HCT116 (cell line): ENCODE measurements around the gene NFATC1. TPM values are rescaled to one million over a fixed set of nuclear protein-coding genes. Genes with fewer than 3 reads are reported as not detected.

Experiments
- ATAC-seq: fragments of 200-7000 bp; cut with Tn5 transposase; 2 replicates; pipeline ENCODE4 v1.9.1; 2020; ENCODE audit warnings: mild to moderate bottlenecking, moderate library complexity
- BruUV-seq: library from RNA; stranded (reverse); fragments of 400-500 nt; replicated peaks from 2 replicates; lab custom pipeline; 2021; lab: Mats Ljungman, UMichigan
- CTCF ChIA-PET: fragments of 300-600 bp; sonication (Branson Sonifier 250); formaldehyde crosslinking; loops from one replicate; lab custom pipeline; 2021; ENCODE audit warnings: antibody characterized with exemption; lab: Charles Lee
- POLR2A ChIA-PET: fragments of 300-600, 350-600 bp; sonication (Branson Sonifier 250); formaldehyde crosslinking; loops from one replicate; lab custom pipeline; 2021; ENCODE audit warnings: antibody characterized with exemption; lab: Charles Lee
- RAD21 ChIA-PET, 2 experiments: fragments of 300-600 bp; sonication (Branson Sonifier 250); formaldehyde crosslinking; loops; one replicate each; lab custom pipeline; 2023; ENCODE audit warnings: low total read pairs in 2 of 2; ENCODE audit not compliant: uncharacterized antibody in 2 of 2, unreplicated experiment in 2 of 2, low non-redundant PET in 1 of 2; lab: Charles Lee
- DNase-seq: peaks from one replicate; pipeline ENCODE4 v3.0.0-alpha.2; 2010; ENCODE audit warnings: low read depth, low spot score
- H2AFZ ChIP-seq: fragments of 200-600 bp; shearing (Covaris generic), sonication (generic); 2 replicates; pipeline ENCODE4 v1.6.1; 2017; ENCODE audit warnings: low read depth, mixed run types, mixed read lengths, antibody characterized with exemption, low read length; ENCODE audit not compliant: poor library complexity, severe bottlenecking
- H3K27ac ChIP-seq: 2 replicates; pipeline ENCODE4 v1.5.1; 2012; ENCODE audit warnings: low read depth, low read length
- H3K27me3 ChIP-seq: fragments of 200-600 bp; sonication (generic); 2 replicates; pipeline ENCODE4 v1.6.1; 2016; ENCODE audit warnings: mixed run types, low read length, mixed read lengths; ENCODE audit not compliant: insufficient read depth
- H3K36me3 ChIP-seq, 2 experiments: fragments of 200-500 bp in 1 of 2; fragments of 200-600 bp in 1 of 2; sonication (Bioruptor generic) in 1 of 2; sonication (generic) in 1 of 2; 2 replicates each; pipeline versions ENCODE4 v1.5.1 to v1.6.1; 2014 to 2016; ENCODE audit warnings: low read length in 2 of 2, inconsistent platforms in 1 of 2, mixed read lengths in 1 of 2, mixed run types in 1 of 2; ENCODE audit not compliant: insufficient read depth in 2 of 2, control insufficient read depth in 1 of 2
- H3K4me1 ChIP-seq, 2 experiments: fragments of 200-600 bp in 1 of 2; sonication (generic) in 1 of 2; 2 replicates each; pipeline versions ENCODE4 v1.5.1 to v1.6.1; 2012 to 2017; ENCODE audit warnings: low read length in 2 of 2, inconsistent platforms in 1 of 2, mild to moderate bottlenecking in 1 of 2, mixed read lengths in 1 of 2, mixed run types in 1 of 2, moderate library complexity in 1 of 2; ENCODE audit not compliant: insufficient read depth in 2 of 2, control insufficient read depth in 1 of 2
- H3K4me2 ChIP-seq: fragments of 200-600 bp; sonication (generic); 2 replicates; pipeline ENCODE4 v1.6.1; 2017; ENCODE audit warnings: mixed run types, low read length, mixed read lengths
- H3K4me3 ChIP-seq, 2 experiments: fragments of 200-600 bp in 1 of 2; sonication (generic) in 1 of 2; replicated peaks in 1 of 2; 2 replicates each; pipeline ENCODE4 v1.5.1; 2011 to 2016; ENCODE audit warnings: low read length in 2 of 2, control low read depth in 1 of 2, low read depth in 1 of 2, mild to moderate bottlenecking in 1 of 2, mixed read lengths in 1 of 2, mixed run types in 1 of 2
- H3K79me2 ChIP-seq: fragments of 200-600 bp; sonication (generic); 2 replicates; pipeline ENCODE4 v1.6.1; 2017; ENCODE audit warnings: mild to moderate bottlenecking, mixed run types, low read length, moderate library complexity, mixed read lengths; ENCODE audit not compliant: insufficient read depth
- H3K9ac ChIP-seq: fragments of 200-600 bp; sonication (generic); 2 replicates; pipeline ENCODE4 v1.6.1; 2016; ENCODE audit warnings: low read length, mixed read lengths
- H3K9me2 ChIP-seq: fragments of 200-600 bp; sonication (generic), shearing (Covaris generic); 2 replicates; pipeline ENCODE4 v1.6.1; 2017; ENCODE audit warnings: mixed run types, mild to moderate bottlenecking, moderate library complexity; ENCODE audit not compliant: insufficient read depth
- H3K9me3 ChIP-seq, 2 experiments: fragments of 200-500 bp in 1 of 2; fragments of 200-600 bp in 1 of 2; sonication (Bioruptor generic) in 1 of 2; sonication (generic) in 1 of 2; 2 replicates each; pipeline ENCODE4 v1.6.1; 2014 to 2017; ENCODE audit warnings: low read length in 2 of 2, mixed read lengths in 2 of 2, inconsistent platforms in 1 of 2, low read depth in 1 of 2, mild to moderate bottlenecking in 1 of 2, mixed run types in 1 of 2, moderate library complexity in 1 of 2; ENCODE audit not compliant: control insufficient read depth in 1 of 2, insufficient read depth in 1 of 2
- H4K20me1 ChIP-seq: fragments of 200-600 bp; sonication (generic), shearing (Covaris generic); 2 replicates; pipeline ENCODE4 v1.6.1; 2017; ENCODE audit warnings: mixed run types, mild to moderate bottlenecking, moderate library complexity; ENCODE audit not compliant: insufficient read depth
- EGR1 ChIP-seq: IDR thresholded peaks from 2 replicates; pipeline ENCODE4 v1.6.1; 2012; ENCODE audit warnings: low read depth
- EZH2 ChIP-seq: fragments of 200-600 bp; sonication (generic); IDR thresholded peaks from 2 replicates; pipeline ENCODE4 v1.6.1; 2017; ENCODE audit warnings: antibody characterized with exemption, mixed run types
- EZH2phosphoT487 ChIP-seq: fragments of 200-600 bp; IDR thresholded peaks from 2 replicates; pipeline ENCODE4 v1.6.1; 2018; ENCODE audit warnings: antibody characterized with exemption, borderline replicate concordance
- FOSL1 ChIP-seq: IDR thresholded peaks from 2 replicates; pipeline ENCODE4 v1.6.1; 2012; ENCODE audit warnings: low read depth
- JUND ChIP-seq: IDR thresholded peaks from 2 replicates; pipeline ENCODE4 v1.6.1; 2012
- POLR2AphosphoS5 ChIP-seq: IDR thresholded peaks from 2 replicates; pipeline ENCODE4 v1.6.1; 2011; ENCODE audit warnings: mild to moderate bottlenecking, low read depth, low read length, moderate library complexity
- SIN3A ChIP-seq: IDR thresholded peaks from 2 replicates; pipeline ENCODE4 v1.6.1; 2012; ENCODE audit warnings: low read depth
- SRF ChIP-seq: IDR thresholded peaks from 2 replicates; pipeline ENCODE4 v1.6.1; 2012; ENCODE audit warnings: low read depth
- TCF7L2 ChIP-seq: IDR thresholded peaks from 2 replicates; pipeline ENCODE4 v1.7.0; 2011; ENCODE audit warnings: borderline replicate concordance, inconsistent platforms; ENCODE audit not compliant: insufficient read depth, insufficient read length; ENCODE audit errors: extremely low read depth
- YY1 ChIP-seq: IDR thresholded peaks from 2 replicates; pipeline ENCODE4 v1.6.1; 2011; ENCODE audit warnings: low read length, low read depth, moderate library complexity, mild to moderate bottlenecking; ENCODE audit not compliant: insufficient replicate concordance; ENCODE audit errors: extremely low read depth
- ZFX ChIP-seq: fragments of 450-650 bp; IDR thresholded peaks from 2 replicates; pipeline ENCODE4 v1.6.1; 2017
- intact Hi-C: fragments of 100-400 bp; cut with micrococcal nuclease; formaldehyde crosslinking; loops from 2 replicates; pipeline ENCODE4 v1.10.0; 2022
- total RNA-seq: library from RNA; stranded (reverse); gene quantifications from one replicate; pipeline ENCODE4 v1.2.1, GENCODE V29; 2021; ENCODE audit not compliant: unreplicated experiment
- TF ChIP-seq, protein P1 (sequence below): IDR thresholded peaks from 2 replicates; pipeline ENCODE4 v1.6.1; 2012; ENCODE audit warnings: low read depth
- TF ChIP-seq, protein P2 (sequence below), 3 experiments: fragments of 200-600 bp in 1 of 3; sonication (generic) in 1 of 3; IDR thresholded peaks in 2 of 3; conservative IDR thresholded peaks in 1 of 3; 2 replicates each; pipeline ENCODE4 v1.5.1; 2012 to 2017; ENCODE audit warnings: low read depth in 2 of 3, low read length in 2 of 3, antibody characterized with exemption in 1 of 3, borderline replicate concordance in 1 of 3, control low read depth in 1 of 3, mild to moderate bottlenecking in 1 of 3, mixed read lengths in 1 of 3, mixed run types in 1 of 3, moderate library complexity in 1 of 3; ENCODE audit not compliant: insufficient read depth in 1 of 3

NFATC1 gene
- total RNA-seq, 1 experiment from 2014 or later: 20.8 TPM

DNA sequence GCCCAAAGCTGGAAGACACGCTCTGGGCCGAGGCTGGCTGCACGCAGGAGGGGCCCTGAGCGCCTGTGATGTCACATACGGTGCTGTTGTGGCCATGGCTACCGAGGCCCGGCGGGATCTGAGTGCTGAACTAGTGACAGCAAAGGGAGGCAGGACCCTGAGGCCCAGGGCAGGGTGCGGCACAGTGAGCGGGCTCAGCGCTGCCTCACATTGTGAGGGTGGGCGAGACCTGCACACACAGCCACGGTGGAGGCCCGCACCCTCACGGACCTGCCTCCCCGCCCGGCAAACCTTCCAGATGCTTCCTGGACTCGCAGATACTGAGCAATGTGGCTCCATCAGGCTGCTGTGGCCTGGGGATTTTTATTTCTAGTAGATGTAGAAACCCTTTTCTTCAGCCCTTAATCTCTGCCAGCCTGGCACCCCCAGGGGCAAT lies 150.0 kb downstream of the NFATC1 start:
- POLR2A ChIA-PET: no interaction called here

More for the DNA sequence above, 150.0 kb downstream of the NFATC1 start:
- Histone ChIP-seq H3K4me3 (no peak overlapping the region), H4K20me1 (no peaks in the 10 kb centered on the region), H3K4me2 (no peak overlapping the region), H3K4me1 (no peaks in the 10 kb centered on the region), H3K9me2 (no peaks in the 10 kb centered on the region), H3K27ac (no peak overlapping the region), H3K9ac (no peak overlapping the region), H3K27me3 (0 out of 2 replicates have a peak, but pooled peaks cover 3% of the 10 kb centered on the region), H3K79me2 (no peaks in the 10 kb centered on the region), H3K9me3 (no peaks in the 10 kb centered on the region), H2AFZ (no peak overlapping the region), H3K36me3 (no peaks in the 10 kb centered on the region)
- intact Hi-C loops: no loop called here
- BruUV-seq: no TSS peak
- ChIA-PET CTCF (no interaction called here), RAD21 (no interaction called here)
- no peak for ATAC-seq
- DNase-seq: no peak
- TF ChIP-seq YY1: no peak
- TF ChIP-seq POLR2AphosphoS5: no peak
- no peak for TF ChIP-seq SIN3A
- TF ChIP-seq EGR1: no peak
- TF ChIP-seq EZH2: no peak
- no peak for TF ChIP-seq ZFX
- TF ChIP-seq FOSL1: no peak
- no peak for TF ChIP-seq EZH2phosphoT487
- TF ChIP-seq SRF: no peak
- TF ChIP-seq JUND: no peak
- TF ChIP-seq, protein P1, sequence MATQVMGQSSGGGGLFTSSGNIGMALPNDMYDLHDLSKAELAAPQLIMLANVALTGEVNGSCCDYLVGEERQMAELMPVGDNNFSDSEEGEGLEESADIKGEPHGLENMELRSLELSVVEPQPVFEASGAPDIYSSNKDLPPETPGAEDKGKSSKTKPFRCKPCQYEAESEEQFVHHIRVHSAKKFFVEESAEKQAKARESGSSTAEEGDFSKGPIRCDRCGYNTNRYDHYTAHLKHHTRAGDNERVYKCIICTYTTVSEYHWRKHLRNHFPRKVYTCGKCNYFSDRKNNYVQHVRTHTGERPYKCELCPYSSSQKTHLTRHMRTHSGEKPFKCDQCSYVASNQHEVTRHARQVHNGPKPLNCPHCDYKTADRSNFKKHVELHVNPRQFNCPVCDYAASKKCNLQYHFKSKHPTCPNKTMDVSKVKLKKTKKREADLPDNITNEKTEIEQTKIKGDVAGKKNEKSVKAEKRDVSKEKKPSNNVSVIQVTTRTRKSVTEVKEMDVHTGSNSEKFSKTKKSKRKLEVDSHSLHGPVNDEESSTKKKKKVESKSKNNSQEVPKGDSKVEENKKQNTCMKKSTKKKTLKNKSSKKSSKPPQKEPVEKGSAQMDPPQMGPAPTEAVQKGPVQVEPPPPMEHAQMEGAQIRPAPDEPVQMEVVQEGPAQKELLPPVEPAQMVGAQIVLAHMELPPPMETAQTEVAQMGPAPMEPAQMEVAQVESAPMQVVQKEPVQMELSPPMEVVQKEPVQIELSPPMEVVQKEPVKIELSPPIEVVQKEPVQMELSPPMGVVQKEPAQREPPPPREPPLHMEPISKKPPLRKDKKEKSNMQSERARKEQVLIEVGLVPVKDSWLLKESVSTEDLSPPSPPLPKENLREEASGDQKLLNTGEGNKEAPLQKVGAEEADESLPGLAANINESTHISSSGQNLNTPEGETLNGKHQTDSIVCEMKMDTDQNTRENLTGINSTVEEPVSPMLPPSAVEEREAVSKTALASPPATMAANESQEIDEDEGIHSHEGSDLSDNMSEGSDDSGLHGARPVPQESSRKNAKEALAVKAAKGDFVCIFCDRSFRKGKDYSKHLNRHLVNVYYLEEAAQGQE: no peak
- TF ChIP-seq, protein P2, sequence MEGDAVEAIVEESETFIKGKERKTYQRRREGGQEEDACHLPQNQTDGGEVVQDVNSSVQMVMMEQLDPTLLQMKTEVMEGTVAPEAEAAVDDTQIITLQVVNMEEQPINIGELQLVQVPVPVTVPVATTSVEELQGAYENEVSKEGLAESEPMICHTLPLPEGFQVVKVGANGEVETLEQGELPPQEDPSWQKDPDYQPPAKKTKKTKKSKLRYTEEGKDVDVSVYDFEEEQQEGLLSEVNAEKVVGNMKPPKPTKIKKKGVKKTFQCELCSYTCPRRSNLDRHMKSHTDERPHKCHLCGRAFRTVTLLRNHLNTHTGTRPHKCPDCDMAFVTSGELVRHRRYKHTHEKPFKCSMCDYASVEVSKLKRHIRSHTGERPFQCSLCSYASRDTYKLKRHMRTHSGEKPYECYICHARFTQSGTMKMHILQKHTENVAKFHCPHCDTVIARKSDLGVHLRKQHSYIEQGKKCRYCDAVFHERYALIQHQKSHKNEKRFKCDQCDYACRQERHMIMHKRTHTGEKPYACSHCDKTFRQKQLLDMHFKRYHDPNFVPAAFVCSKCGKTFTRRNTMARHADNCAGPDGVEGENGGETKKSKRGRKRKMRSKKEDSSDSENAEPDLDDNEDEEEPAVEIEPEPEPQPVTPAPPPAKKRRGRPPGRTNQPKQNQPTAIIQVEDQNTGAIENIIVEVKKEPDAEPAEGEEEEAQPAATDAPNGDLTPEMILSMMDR (IDR thresholded peaks at IDR 0.05 in 2 of 3, conservative IDR thresholded peaks at IDR 0.05 in 1 of 3; ENCODE audit: borderline replicate concordance in 1 of 3, insufficient read depth in 1 of 3, low read depth in 2 of 3, low read length in 2 of 3): no peak
- no peak for TF ChIP-seq TCF7L2
